Panc1 (cell line): ENCODE data around the gene DEPP1. TPM values are rescaled to one million over a fixed set of nuclear protein-coding genes. Genes with fewer than 3 reads are reported as not detected.

Experiments
- ATAC-seq: fragments of 200-7000 bp; cut with Tn5 transposase; 2 replicates; pipeline ENCODE4 v1.9.1; 2020; ENCODE audit warnings: mild to moderate bottlenecking, moderate library complexity
- BruUV-seq: library from RNA; stranded (reverse); fragments of 400-500 nt; replicated peaks from 2 replicates; lab custom pipeline; 2021; lab: Mats Ljungman, UMichigan
- CTCF ChIA-PET: fragments of 300-600 bp; sonication (Branson Sonifier 250); formaldehyde crosslinking; loops from one replicate; lab custom pipeline; 2022; ENCODE audit warnings: antibody characterized with exemption; lab: Charles Lee
- POLR2A ChIA-PET: fragments of 300-600 bp; sonication (Branson Sonifier 250); formaldehyde crosslinking; loops from one replicate; lab custom pipeline; 2022; ENCODE audit warnings: antibody characterized with exemption; lab: Charles Lee
- DNase-seq: peaks from one replicate; pipeline ENCODE4 v3.0.0-alpha.2; 2010; ENCODE audit warnings: low read depth, low spot score
- H3K27ac ChIP-seq: 2 replicates; pipeline ENCODE4 v1.5.1; 2011; ENCODE audit warnings: mild to moderate bottlenecking, low read length, inconsistent platforms
- H3K27me3 ChIP-seq: fragments of 200-500 bp; sonication (Bioruptor generic); 2 replicates; pipeline ENCODE4 v1.6.0; 2014; ENCODE audit warnings: low read length, inconsistent platforms; ENCODE audit not compliant: control insufficient read depth, insufficient read depth
- H3K36me3 ChIP-seq: fragments of 200-500 bp; sonication (Bioruptor generic); 2 replicates; pipeline ENCODE4 v1.5.1; 2014; ENCODE audit warnings: inconsistent platforms, mild to moderate bottlenecking, low read length, moderate library complexity; ENCODE audit not compliant: control insufficient read depth, insufficient read depth
- H3K4me1 ChIP-seq: 2 replicates; pipeline ENCODE4 v1.5.1; 2011; ENCODE audit warnings: inconsistent platforms, mild to moderate bottlenecking, low read length, moderate library complexity; ENCODE audit not compliant: control insufficient read depth, insufficient read depth
- H3K4me3 ChIP-seq, 2 experiments: 2 replicates each; pipeline ENCODE4 v1.5.1; 2011 to 2012; ENCODE audit warnings: low read depth in 2 of 2, low read length in 2 of 2, mild to moderate bottlenecking in 2 of 2, inconsistent platforms in 1 of 2, moderate library complexity in 1 of 2
- H3K9me3 ChIP-seq: fragments of 200-500 bp; sonication (Bioruptor generic); 2 replicates; pipeline ENCODE4 v1.5.1; 2014; ENCODE audit warnings: low read depth, mild to moderate bottlenecking, inconsistent platforms, low read length, moderate library complexity; ENCODE audit not compliant: control insufficient read depth, insufficient read depth
- POLR2AphosphoS5 ChIP-seq: IDR thresholded peaks from 2 replicates; pipeline ENCODE4 v1.6.1; 2012; ENCODE audit warnings: mild to moderate bottlenecking, low read depth, low read length, moderate library complexity
- SIN3A ChIP-seq: IDR thresholded peaks from 2 replicates; pipeline ENCODE4 v1.6.1; 2012; ENCODE audit warnings: low read depth, mild to moderate bottlenecking, low read length, moderate library complexity, borderline replicate concordance; ENCODE audit not compliant: insufficient read depth
- TCF7L2 ChIP-seq: IDR thresholded peaks from 2 replicates; pipeline ENCODE4 v1.6.1; 2011; ENCODE audit warnings: mild to moderate bottlenecking, low read depth, low read length, inconsistent platforms
- in situ Hi-C: cut with HindIII; loops from 2 replicates; pipeline ENCODE4 v1.10.0; 2016; ENCODE audit warnings: low sequenced_read_pairs, low pct_unique_long_range_greater_than_20kb
- intact Hi-C: fragments of 100-400 bp; cut with micrococcal nuclease; formaldehyde crosslinking; loops from one replicate; pipeline ENCODE4 v1.10.0; 2022; ENCODE audit not compliant: unreplicated experiment
- total RNA-seq: library from RNA; stranded (reverse); gene quantifications from one replicate; pipeline ENCODE4 v1.2.1, GENCODE V29; 2021; ENCODE audit not compliant: unreplicated experiment
- TF ChIP-seq, protein P1 (sequence below), 2 experiments: IDR thresholded peaks; 2 replicates each; pipeline ENCODE4 v1.6.1; 2011 to 2012; ENCODE audit warnings: low read depth in 2 of 2, control low read depth in 1 of 2, low read length in 1 of 2, mild to moderate bottlenecking in 1 of 2, moderate library complexity in 1 of 2; ENCODE audit not compliant: insufficient read depth in 1 of 2
- TF ChIP-seq, protein P2 (sequence below): fragments of 450-650 bp; IDR thresholded peaks from 2 replicates; pipeline ENCODE4 v1.5.1; 2017; ENCODE audit warnings: mild to moderate bottlenecking

DEPP1 gene
- total RNA-seq, 1 experiment from 2014 or later, result 16.6 TPM

DNA sequence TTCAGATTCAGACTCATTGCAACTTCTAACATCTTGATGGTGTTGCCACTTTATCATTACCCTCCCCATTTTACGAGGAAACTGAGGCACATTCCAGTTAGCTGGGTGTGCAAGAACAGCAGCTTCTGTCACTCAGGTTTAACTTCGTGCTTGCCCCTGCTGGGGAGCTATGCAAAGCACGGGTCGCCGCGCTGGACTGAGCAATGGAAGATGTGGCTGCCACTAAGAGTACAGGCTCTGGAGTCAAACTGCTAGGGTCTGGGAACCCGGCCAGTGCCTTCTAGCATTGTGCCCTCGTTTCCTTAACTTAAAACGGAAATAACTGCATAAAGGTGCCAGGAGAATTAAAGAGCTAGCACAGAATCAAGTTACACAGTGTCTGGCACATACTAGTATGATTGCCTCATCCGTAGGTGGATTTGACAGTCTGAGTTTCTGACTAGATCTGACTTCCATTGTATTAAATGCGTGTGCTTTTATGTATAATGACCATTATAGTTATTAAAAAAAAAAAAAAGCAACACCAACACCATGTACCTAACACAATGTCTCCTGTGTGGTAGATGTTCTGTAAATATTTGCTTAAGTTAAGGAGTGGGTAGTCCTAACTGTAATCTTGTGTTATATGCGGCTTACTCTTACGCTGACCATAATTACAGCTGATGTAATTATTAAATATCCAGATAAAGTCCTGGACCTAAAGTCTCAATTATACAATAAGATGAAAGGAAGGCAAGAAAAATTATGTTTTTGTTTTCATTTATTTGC lies 23.0 kb upstream of the DEPP1 start:
- Histone ChIP-seq H3K27ac (peak overlapping the region; percentile 93), H3K4me3 (peak overlapping the region; percentile 53 to 60), H3K27me3 (no peaks in the 10 kb centered on the region), H3K36me3 (no peaks in the 10 kb centered on the region; the same call in 1 of the 2 replicates), H3K4me1 (peaks cover 9% of the 10 kb centered on the region; the same call in 1 of the 2 replicates), H3K9me3 (peaks cover 27% of the 10 kb centered on the region; the same call in 1 of the 2 replicates)
- intact Hi-C loops (loop anchor here (10.0 kb wide), 1 partner anchor 453 kb away; no protein-coding TSS in a partner anchor), in situ Hi-C loops (no loop called here)
- POLR2A ChIA-PET, result no interaction called here
- CTCF ChIA-PET, result interaction anchor here (1.2 kb wide), 1 partner anchor 69 kb away, joined by 4 read pairs; no protein-coding TSS in a partner anchor
- ATAC-seq (peak; percentile 87), DNase-seq (peak; percentile 62)
- TF ChIP-seq POLR2AphosphoS5 (no peak; the same call in 1 of the 2 replicates), TCF7L2 (no peak), SIN3A (no peak)
- TF ChIP-seq, protein P1, sequence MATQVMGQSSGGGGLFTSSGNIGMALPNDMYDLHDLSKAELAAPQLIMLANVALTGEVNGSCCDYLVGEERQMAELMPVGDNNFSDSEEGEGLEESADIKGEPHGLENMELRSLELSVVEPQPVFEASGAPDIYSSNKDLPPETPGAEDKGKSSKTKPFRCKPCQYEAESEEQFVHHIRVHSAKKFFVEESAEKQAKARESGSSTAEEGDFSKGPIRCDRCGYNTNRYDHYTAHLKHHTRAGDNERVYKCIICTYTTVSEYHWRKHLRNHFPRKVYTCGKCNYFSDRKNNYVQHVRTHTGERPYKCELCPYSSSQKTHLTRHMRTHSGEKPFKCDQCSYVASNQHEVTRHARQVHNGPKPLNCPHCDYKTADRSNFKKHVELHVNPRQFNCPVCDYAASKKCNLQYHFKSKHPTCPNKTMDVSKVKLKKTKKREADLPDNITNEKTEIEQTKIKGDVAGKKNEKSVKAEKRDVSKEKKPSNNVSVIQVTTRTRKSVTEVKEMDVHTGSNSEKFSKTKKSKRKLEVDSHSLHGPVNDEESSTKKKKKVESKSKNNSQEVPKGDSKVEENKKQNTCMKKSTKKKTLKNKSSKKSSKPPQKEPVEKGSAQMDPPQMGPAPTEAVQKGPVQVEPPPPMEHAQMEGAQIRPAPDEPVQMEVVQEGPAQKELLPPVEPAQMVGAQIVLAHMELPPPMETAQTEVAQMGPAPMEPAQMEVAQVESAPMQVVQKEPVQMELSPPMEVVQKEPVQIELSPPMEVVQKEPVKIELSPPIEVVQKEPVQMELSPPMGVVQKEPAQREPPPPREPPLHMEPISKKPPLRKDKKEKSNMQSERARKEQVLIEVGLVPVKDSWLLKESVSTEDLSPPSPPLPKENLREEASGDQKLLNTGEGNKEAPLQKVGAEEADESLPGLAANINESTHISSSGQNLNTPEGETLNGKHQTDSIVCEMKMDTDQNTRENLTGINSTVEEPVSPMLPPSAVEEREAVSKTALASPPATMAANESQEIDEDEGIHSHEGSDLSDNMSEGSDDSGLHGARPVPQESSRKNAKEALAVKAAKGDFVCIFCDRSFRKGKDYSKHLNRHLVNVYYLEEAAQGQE (IDR thresholded peaks at IDR 0.05; ENCODE audit: insufficient read depth in 1 of 2, low read depth in 2 of 2, low read length in 1 of 2), result no peak
- TF ChIP-seq, protein P2, sequence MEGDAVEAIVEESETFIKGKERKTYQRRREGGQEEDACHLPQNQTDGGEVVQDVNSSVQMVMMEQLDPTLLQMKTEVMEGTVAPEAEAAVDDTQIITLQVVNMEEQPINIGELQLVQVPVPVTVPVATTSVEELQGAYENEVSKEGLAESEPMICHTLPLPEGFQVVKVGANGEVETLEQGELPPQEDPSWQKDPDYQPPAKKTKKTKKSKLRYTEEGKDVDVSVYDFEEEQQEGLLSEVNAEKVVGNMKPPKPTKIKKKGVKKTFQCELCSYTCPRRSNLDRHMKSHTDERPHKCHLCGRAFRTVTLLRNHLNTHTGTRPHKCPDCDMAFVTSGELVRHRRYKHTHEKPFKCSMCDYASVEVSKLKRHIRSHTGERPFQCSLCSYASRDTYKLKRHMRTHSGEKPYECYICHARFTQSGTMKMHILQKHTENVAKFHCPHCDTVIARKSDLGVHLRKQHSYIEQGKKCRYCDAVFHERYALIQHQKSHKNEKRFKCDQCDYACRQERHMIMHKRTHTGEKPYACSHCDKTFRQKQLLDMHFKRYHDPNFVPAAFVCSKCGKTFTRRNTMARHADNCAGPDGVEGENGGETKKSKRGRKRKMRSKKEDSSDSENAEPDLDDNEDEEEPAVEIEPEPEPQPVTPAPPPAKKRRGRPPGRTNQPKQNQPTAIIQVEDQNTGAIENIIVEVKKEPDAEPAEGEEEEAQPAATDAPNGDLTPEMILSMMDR, result no peak
- BruUV-seq, result no TSS peak

DNA sequence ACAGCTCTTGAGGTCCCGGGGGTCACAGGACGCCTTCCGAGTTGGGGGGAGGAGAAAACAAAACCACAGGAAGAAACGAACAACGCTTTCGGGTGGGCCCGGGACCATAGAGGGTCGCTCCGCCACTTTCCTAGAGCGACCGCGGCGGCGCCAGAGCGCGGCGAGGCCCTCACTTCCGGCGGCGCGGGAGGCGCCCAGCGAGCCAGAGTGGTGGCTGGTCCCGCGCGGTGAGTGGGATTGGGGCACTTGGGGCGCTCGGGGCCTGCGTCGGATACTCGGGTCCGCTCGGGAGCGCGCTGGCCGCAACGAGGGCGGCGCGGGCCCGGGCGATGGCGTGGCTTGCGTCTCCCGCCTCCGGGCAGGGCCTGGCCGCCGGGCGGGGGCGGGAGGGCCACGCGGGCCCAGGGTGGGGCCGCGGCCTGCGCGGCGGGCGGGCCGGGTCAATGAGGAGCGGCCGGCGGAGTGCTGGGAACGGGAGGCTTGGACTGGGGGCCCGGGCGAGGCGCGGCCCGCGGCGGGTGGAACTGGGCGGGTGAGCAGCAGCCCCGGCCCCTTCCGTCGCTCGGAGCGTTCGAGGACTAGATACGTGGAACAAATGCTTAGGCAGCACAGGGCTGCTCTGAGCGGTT lies 22.3 kb upstream of the DEPP1 start, which contains the start of gene ZNF22:
ZNF22 (plus strand) TSS at position 172 of the 629 bp plus-strand sequence. CDS start 2,446 bp downstream, outside the sequence.
- TF ChIP-seq TCF7L2 (no peak), POLR2AphosphoS5 (no peak; the same call in 1 of the 2 replicates)
- intact Hi-C loops, result loop anchor here (10.0 kb wide), 1 partner anchor 454 kb away; no protein-coding TSS in a partner anchor
- BruUV-seq, result no TSS peak
- ATAC-seq (peak; percentile 92), DNase-seq (no peak)
- no peaks in the 10 kb centered on the region; the same call in 1 of the 2 replicates for H3K36me3 ChIP-seq
- H3K27me3 ChIP-seq, result no peaks in the 10 kb centered on the region
- ChIA-PET CTCF (interaction anchor here (1.2 kb wide), 1 partner anchor 68 kb away, joined by 4 read pairs; no protein-coding TSS in a partner anchor), POLR2A (no interaction called here)
- H3K4me3 ChIP-seq, result peak within 1 kb of the TSS; percentile 53 to 60
- in situ Hi-C loops, result no loop called here
- H3K27ac ChIP-seq, result peak within 1 kb of the TSS; percentile 93
- peaks cover 10% of the 10 kb centered on the region; the same call in 1 of the 2 replicates for H3K4me1 ChIP-seq
- H3K9me3 ChIP-seq, result peaks cover 27% of the 10 kb centered on the region; the same call in 1 of the 2 replicates
